GM12878 (cell line): Measurements from ENCODE around the gene ECPAS. TPM values are rescaled to one million over a fixed set of nuclear protein-coding genes. Genes with fewer than 3 reads are reported as not detected.

Experiments used
- CBX5 ChIP-seq: sonication (generic); IDR thresholded peaks from 2 replicates; pipeline ENCODE4 v1.6.1; 2016; ENCODE audit warnings: low read depth, moderate library complexity, mild to moderate bottlenecking, inconsistent platforms
- CREB1 ChIP-seq: IDR thresholded peaks from 2 replicates; pipeline ENCODE4 v1.6.1; 2012; ENCODE audit warnings: low read depth, mild to moderate bottlenecking, inconsistent platforms
- CTCF ChIP-seq, 3 experiments: IDR thresholded peaks in 2 of 3; conservative IDR thresholded peaks in 1 of 3; 2 replicates each; pipeline ENCODE4 v1.5.1; 2011; ENCODE audit warnings: low read depth in 3 of 3, low read length in 3 of 3, mild to moderate bottlenecking in 3 of 3, control low read depth in 2 of 3, moderate library complexity in 2 of 3, inconsistent platforms in 1 of 3, mixed read lengths in 1 of 3; ENCODE audit not compliant: control insufficient read depth in 2 of 3, insufficient read depth in 1 of 3; ENCODE audit errors: extremely low read depth in 1 of 3
- GATAD2B ChIP-seq: fragments of 450-650 bp; conservative IDR thresholded peaks from 2 replicates; pipeline ENCODE4 v1.6.1; 2017; ENCODE audit warnings: low read depth, mild to moderate bottlenecking, moderate library complexity
- JUNB ChIP-seq: IDR thresholded peaks from 2 replicates; pipeline ENCODE4 v1.6.1; 2016; ENCODE audit warnings: antibody characterized with exemption, mild to moderate bottlenecking
- KAT2A ChIP-seq: conservative IDR thresholded peaks from 2 replicates; pipeline ENCODE4 v1.6.1; 2011; ENCODE audit warnings: low read depth, low read length; ENCODE audit not compliant: control insufficient read depth
- KLF5 ChIP-seq: fragments of 450-650 bp; IDR thresholded peaks from 2 replicates; pipeline ENCODE4 v1.6.1; 2014; ENCODE audit warnings: mild to moderate bottlenecking; ENCODE audit not compliant: partially characterized antibody
- MAX ChIP-seq: IDR thresholded peaks from 2 replicates; pipeline ENCODE4 v1.6.1; 2012; ENCODE audit warnings: low read depth, low read length, improper control_type of control experiment
- MXI1 ChIP-seq: fragments of 150-350 bp; IDR thresholded peaks from 2 replicates; pipeline ENCODE4 v1.6.1; 2011; ENCODE audit warnings: low read depth, mild to moderate bottlenecking, inconsistent platforms, low read length, improper control_type of control experiment
- POLR2A ChIP-seq: IDR thresholded peaks from 2 replicates; pipeline ENCODE4 v1.6.1; 2011; ENCODE audit warnings: low read depth, mild to moderate bottlenecking, low read length
- POLR2AphosphoS2 ChIP-seq: IDR thresholded peaks from 2 replicates; pipeline ENCODE4 v1.6.1; 2011; ENCODE audit warnings: low read depth, mild to moderate bottlenecking, low read length, improper control_type of control experiment, moderate library complexity
- RELB ChIP-seq: fragments of 450-650 bp; IDR thresholded peaks from 2 replicates; pipeline ENCODE4 v1.6.1; 2017; ENCODE audit warnings: low read depth, mild to moderate bottlenecking, moderate library complexity
- STAT1 ChIP-seq: fragments of 450-650 bp; conservative IDR thresholded peaks from 2 replicates; pipeline ENCODE4 v1.6.1; 2014; ENCODE audit warnings: antibody characterized with exemption, mild to moderate bottlenecking
- SUZ12 ChIP-seq: fragments of 200-600 bp; sonication (generic); IDR thresholded peaks from one replicate; pipeline ENCODE4 v1.6.1; 2018; ENCODE audit warnings: antibody characterized with exemption, mild to moderate bottlenecking; ENCODE audit not compliant: unreplicated experiment
- TARDBP ChIP-seq: IDR thresholded peaks from 2 replicates; pipeline ENCODE4 v1.6.1; 2016; ENCODE audit warnings: borderline replicate concordance
- YY1 ChIP-seq: IDR thresholded peaks from 2 replicates; pipeline ENCODE4 v1.6.1; 2011; ENCODE audit warnings: low read depth, mild to moderate bottlenecking, low read length
- ZBTB4 ChIP-seq: fragments of 450-650 bp; formaldehyde crosslinking; IDR thresholded peaks from 2 replicates; pipeline ENCODE4 v1.4.0; 2022; ENCODE audit warnings: mild to moderate bottlenecking, moderate library complexity
- ZNF592 ChIP-seq: fragments of 450-650 bp; IDR thresholded peaks from 2 replicates; pipeline ENCODE4 v1.6.1; 2017; ENCODE audit warnings: mild to moderate bottlenecking, moderate library complexity
- polyA plus RNA-seq, 11 experiments: library from polyadenylated mRNA; depleted of rRNA in 4 of 11; unstranded in 6 of 11; stranded (reverse) in 5 of 11; fragments of >200 nt; fragmentation: Nextera tagmentation in 4 of 11; fragmentation: Illumina TruSeq in 1 of 11; extraction: Ambion mirVana in 4 of 11; extraction: Trizol in 1 of 11; gene quantifications; 1 replicate in 1 of 11; 2 replicates in 10 of 11; pipeline versions ENCODE4 v1.2.1 to v1.2.3, GENCODE V29; 2011 to 2016; ENCODE audit warnings: inconsistent platforms in 2 of 11, missing spikeins in 2 of 11, low read depth in 1 of 11
- total RNA-seq, 4 experiments: library from RNA; depleted of rRNA in 3 of 4; stranded (reverse); fragments of >200 nt in 3 of 4; fragmentation: Illumina TruSeq in 1 of 4; extraction: Trizol in 1 of 4; gene quantifications; 2 replicates each; pipeline versions ENCODE4 v1.2.1 to v1.2.3, GENCODE V29; 2013 to 2021

The ECPAS gene
- total and polyA plus RNA-seq, 10 of the 15 experiments (the other 5 are each of a cell fraction or from before 2014, with no cell fraction given): 11.2 to 69.8 (median 50.1) TPM

- 0 out of 2 replicates have a peak, but pooled peaks have one; percentile 40 for TF ChIP-seq RELB
- peak; percentile 61; the same call in 1 of the 2 replicates for TF ChIP-seq CBX5
- TF ChIP-seq STAT1: no peak
- 0 out of 2 replicates have a peak, but pooled peaks have one; percentile 14 for TF ChIP-seq ZNF592
- TF ChIP-seq SUZ12: no peak
- TF ChIP-seq POLR2AphosphoS2: peak; percentile 49; the same call in 1 of the 2 replicates
- 0 out of 2 replicates have a peak, but pooled peaks have one; percentile 55 for TF ChIP-seq YY1
- TF ChIP-seq KAT2A: no peak
- TF ChIP-seq CTCF (IDR thresholded peaks at IDR 0.05 in 2 of 3, conservative IDR thresholded peaks at IDR 0.05 in 1 of 3; ENCODE audit: control insufficient read depth in 2 of 3, extremely low read depth in 1 of 3, insufficient read depth in 1 of 3, low read depth in 3 of 3, low read length in 3 of 3): no peak
- peak; percentile 19; the same call in 1 of the 2 replicates for TF ChIP-seq JUNB
- no peak; the same call in 1 of the 2 replicates for TF ChIP-seq MXI1
- TF ChIP-seq CREB1: peak; percentile 56
- no peak for TF ChIP-seq ZBTB4 (CRISPR knock-in tag)
- peak; percentile 55 for TF ChIP-seq MAX
- peak; percentile 90; the same call in 1 of the 2 replicates for TF ChIP-seq GATAD2B
- peak; percentile 84 for TF ChIP-seq POLR2A
- TF ChIP-seq TARDBP: no peak
- TF ChIP-seq KLF5: no peak
Measured at GRCh38 chr9:111483858-111484571, at the start of gene ECPAS (continued).
